Colonic mucosa (tissue), 4 donors: ENCODE data around the gene RGS3. TPM values are rescaled to one million over a fixed set of nuclear protein-coding genes. Genes with fewer than 3 reads are reported as not detected.

Experiments
- DNase-seq: peaks from one replicate; pipeline ENCODE4 v3.0.0-alpha.2; 2020
- H3K27ac ChIP-seq: fragments of 200-600 bp; one replicate; pipeline ENCODE4 v1.8.0; 2021
- H3K27me3 ChIP-seq: fragments of 200-600 bp; one replicate; pipeline ENCODE4 v1.8.0; 2021
- H3K36me3 ChIP-seq: fragments of 200-600 bp; one replicate; pipeline ENCODE4 v1.8.0; 2021
- H3K4me1 ChIP-seq: fragments of 200-600 bp; one replicate; pipeline ENCODE4 v1.8.0; 2021; ENCODE audit warnings: mild to moderate bottlenecking
- H3K4me3 ChIP-seq: fragments of 200-600 bp; one replicate; pipeline ENCODE4 v1.8.0; 2021
- H3K9ac ChIP-seq, 2 donors: one replicate each; pipeline ENCODE4 v1.7.0; 2013; ENCODE audit warnings: control low read depth in 2 of 2, low read depth in 2 of 2, low read length in 2 of 2
- H3K9me3 ChIP-seq: fragments of 200-600 bp; one replicate; pipeline ENCODE4 v1.8.0; 2021
- intact Hi-C: fragments of 100-400 bp; cut with DNase I; formaldehyde crosslinking; loops from one replicate; pipeline ENCODE4 v1.14.1; 2022
- total RNA-seq, 2 donors: library from RNA; stranded (reverse); fragmentation: NEBNext Ultra II Directional in 1 of 2; extraction: Animal tissue kit (Norgen Biotek cat#: 25700) in 1 of 2; gene quantifications; one replicate each; pipeline ENCODE4 v1.2.1, GENCODE V29; 2021
- TF ChIP-seq, protein P1 (sequence below): fragments of 200-600 bp; IDR thresholded peaks from one replicate; pipeline ENCODE4 v1.8.0; 2022; ENCODE audit warnings: antibody characterized with exemption, mild to moderate bottlenecking
- donor health status: healthy.
- donor health status: DM: no; HTN: no; CAD: no.
- donor health status: DM: no; HTN: no; CAD: no.

RGS3 gene
- total RNA-seq, 2 donors from 2014 or later = 67.4 to 71.1 TPM

DNA sequence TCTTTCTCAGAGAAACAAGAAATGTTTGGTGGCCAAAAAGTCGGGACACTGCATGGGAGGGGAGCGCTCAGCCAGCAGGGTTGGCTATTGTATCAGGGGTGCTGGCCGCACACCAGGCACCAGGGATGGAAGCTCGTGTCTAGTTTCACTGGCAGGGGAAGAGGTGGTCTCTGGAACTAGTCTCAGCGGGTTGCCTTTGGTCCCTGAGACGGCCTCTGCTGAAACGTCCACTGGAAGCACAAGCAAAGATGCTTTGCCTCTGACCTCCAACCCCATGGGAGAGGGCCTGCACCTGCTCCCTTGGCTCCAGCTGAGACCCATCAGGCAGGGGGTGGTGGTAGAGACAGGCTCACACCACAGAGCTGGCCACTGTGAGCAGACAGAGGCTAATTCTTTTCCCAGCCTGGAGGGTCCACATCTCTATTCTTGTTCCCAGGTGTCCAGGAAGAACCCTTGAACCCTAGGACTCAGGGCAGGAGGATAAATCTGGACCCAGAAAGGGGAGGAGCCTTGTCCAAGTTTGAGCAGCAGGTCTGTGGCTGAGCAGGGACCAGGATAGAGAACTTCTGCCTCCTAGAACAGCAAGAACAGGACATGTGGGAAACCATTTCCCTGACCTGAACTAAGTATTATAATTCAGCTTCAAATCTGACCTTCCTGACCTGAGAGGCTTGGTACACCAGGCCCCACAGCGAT, 102.6 kb downstream of the RGS3 start:
- no peak for DNase-seq
- H3K9me3 ChIP-seq = no peaks in the 10 kb centered on the region
- TF ChIP-seq, protein P1, sequence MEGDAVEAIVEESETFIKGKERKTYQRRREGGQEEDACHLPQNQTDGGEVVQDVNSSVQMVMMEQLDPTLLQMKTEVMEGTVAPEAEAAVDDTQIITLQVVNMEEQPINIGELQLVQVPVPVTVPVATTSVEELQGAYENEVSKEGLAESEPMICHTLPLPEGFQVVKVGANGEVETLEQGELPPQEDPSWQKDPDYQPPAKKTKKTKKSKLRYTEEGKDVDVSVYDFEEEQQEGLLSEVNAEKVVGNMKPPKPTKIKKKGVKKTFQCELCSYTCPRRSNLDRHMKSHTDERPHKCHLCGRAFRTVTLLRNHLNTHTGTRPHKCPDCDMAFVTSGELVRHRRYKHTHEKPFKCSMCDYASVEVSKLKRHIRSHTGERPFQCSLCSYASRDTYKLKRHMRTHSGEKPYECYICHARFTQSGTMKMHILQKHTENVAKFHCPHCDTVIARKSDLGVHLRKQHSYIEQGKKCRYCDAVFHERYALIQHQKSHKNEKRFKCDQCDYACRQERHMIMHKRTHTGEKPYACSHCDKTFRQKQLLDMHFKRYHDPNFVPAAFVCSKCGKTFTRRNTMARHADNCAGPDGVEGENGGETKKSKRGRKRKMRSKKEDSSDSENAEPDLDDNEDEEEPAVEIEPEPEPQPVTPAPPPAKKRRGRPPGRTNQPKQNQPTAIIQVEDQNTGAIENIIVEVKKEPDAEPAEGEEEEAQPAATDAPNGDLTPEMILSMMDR = no peak
- no peak overlapping the region for H3K4me3 ChIP-seq
- H3K9ac ChIP-seq = peak overlapping the region; percentile 65 to 86
- no peak overlapping the region for H3K27ac ChIP-seq
- intact Hi-C loops = no loop called here
- no peaks in the 10 kb centered on the region for H3K36me3 ChIP-seq
- H3K4me1 ChIP-seq = peaks cover 12% of the 10 kb centered on the region
- H3K27me3 ChIP-seq = no peaks in the 10 kb centered on the region

DNA sequence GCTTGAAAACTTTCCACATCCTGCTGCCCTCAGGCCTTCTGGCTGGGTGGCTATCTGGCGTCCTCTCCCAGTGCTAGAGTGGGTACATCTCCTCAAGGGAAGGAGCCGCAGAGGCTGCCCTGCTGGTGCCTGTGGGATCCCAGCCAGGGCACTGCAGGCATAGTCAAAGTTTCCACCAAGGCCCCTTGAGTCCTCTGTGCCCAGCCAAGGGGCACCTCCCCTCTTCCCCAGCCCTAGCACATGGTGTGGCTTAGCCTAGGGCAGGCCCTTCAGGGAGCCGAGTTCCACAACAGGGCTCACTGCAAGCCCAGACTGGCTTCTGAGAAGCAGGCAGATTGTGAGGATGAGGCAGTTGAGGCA, 103.2 kb downstream of the RGS3 start:
- Histone ChIP-seq H3K4me1 (peaks cover 12% of the 10 kb centered on the region), H3K27ac (no peak overlapping the region), H3K27me3 (no peaks in the 10 kb centered on the region), H3K4me3 (no peak overlapping the region), H3K9ac (peak overlapping the region in 1 of 2 donors; percentile 86), H3K9me3 (no peaks in the 10 kb centered on the region), H3K36me3 (no peaks in the 10 kb centered on the region)
- TF ChIP-seq, protein P1 = no peak
- intact Hi-C loops = no loop called here
- DNase-seq = no peak

DNA sequence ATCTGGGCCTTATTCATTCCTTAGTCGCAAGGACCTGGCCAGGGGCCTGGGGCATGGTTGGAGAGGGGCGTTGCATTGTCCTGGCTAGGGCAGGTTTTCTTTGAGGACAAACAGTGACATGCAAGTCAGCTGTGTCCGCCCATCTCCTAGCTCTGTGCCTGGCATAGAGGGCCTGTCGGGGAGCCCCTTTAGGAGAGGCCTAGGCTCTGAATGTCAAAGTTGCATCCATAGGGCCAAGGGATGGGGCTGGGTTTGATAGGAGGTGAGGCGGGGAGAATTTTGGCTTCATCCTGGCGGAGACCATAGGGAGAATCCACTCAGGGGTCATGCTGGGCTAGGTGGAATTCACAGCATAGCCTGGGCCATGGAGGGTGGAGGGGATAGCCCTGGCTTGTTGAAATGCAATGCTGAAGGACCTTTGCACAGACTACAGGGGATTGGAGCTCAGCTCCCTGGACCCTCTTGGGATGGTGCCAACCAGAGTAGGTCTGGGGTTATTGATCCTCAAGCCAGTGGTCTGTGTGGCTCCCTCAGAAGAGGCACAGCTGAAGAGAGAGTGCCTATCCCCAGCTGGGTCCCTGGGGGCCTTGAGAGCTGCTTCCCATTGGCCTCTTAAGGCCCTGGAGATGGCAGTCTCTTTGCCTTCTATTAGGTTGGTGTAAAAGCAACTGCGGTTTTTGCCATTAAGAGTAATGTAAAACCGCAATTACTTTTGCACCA, 104.0 kb downstream of the RGS3 start:
- intact Hi-C loops = no loop called here

DNA sequence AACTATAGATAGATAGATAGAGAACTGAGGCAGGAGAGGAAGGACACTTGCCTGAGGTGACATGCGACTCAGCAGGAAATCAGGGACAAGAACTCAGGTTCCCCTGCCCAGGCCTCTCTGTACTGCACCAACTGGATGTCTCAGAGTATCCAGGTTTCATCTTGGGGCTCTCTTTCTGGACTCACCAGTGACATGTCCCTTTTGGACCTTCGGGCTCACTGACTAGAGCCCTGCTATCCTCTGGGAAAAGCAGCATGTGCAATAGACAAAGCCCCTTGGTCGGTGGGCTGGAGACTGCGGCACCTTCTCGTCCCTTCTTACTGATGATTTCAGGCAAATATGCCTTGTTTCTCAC, 104.5 kb downstream of the RGS3 start:
- Histone ChIP-seq H3K9ac (no peak overlapping the region), H3K9me3 (no peaks in the 10 kb centered on the region), H3K4me1 (peaks cover 12% of the 10 kb centered on the region), H3K4me3 (no peak overlapping the region), H3K36me3 (no peaks in the 10 kb centered on the region), H3K27me3 (no peaks in the 10 kb centered on the region), H3K27ac (no peak overlapping the region)
- TF ChIP-seq, protein P1 = no peak
- DNase-seq = no peak
- intact Hi-C loops = no loop called here

More for the DNA sequence above, 104.0 kb downstream of the RGS3 start:
- DNase-seq = no peak
- Histone ChIP-seq H3K9ac (peak overlapping the region in 1 of 2 donors; percentile 49), H3K4me1 (peaks cover 12% of the 10 kb centered on the region), H3K4me3 (no peak overlapping the region), H3K9me3 (no peaks in the 10 kb centered on the region), H3K27me3 (no peaks in the 10 kb centered on the region), H3K36me3 (no peaks in the 10 kb centered on the region), H3K27ac (no peak overlapping the region)
- TF ChIP-seq, protein P1 = no peak

DNA sequence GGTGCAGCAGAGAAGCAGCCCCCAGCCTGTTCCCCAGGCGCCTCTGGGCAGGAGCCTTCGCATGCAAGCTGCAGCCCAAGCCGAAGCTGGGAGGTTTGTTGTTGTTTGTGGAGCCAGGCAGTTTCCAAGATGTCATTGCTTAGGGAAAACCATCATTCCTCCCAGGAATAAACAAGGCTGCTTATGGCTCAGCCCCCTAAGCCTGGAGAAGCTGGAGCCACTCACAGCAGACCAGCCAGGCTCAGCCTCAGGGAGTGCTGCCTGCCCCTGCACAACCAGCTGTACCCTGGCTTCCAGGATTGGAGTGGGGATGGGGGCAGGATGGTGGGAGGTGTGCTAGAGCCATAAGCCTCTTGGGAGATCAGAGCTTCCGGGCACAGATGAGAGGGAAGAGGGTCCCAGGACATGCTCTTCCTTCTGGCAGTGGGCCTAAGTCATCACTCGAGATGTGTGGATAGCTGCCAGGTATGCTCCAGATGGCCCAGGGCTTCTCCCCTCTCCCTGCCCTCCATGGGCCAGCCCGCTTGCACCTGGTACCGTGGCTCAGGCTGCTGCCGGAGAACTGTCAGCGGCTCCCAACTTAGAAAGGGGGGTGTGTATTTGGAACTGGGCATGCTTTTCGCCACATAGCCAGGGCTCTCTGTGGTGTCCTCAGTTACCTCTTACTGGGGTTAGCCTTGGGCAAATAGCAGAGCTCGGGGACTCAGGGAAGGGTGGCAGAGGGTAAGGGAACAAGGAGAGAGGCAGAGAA, 105.2 kb downstream of the RGS3 start:
- Histone ChIP-seq H3K4me3 (no peak overlapping the region), H3K4me1 (peaks cover 10% of the 10 kb centered on the region), H3K27ac (peak overlapping the region; percentile 2), H3K36me3 (no peaks in the 10 kb centered on the region), H3K9me3 (no peaks in the 10 kb centered on the region), H3K27me3 (no peaks in the 10 kb centered on the region), H3K9ac (no peak overlapping the region)
- intact Hi-C loops = no loop called here
- TF ChIP-seq, protein P1 = no peak
- DNase-seq = no peak
